ENCODE measurements around the gene ZBTB12. TPM values are rescaled to one million over a fixed set of nuclear protein-coding genes. Genes with fewer than 3 reads are reported as not detected.

The ZBTB12 gene
- total RNA-seq, 1 experiment from 2014 or later, result 9.3 TPM

DNA sequence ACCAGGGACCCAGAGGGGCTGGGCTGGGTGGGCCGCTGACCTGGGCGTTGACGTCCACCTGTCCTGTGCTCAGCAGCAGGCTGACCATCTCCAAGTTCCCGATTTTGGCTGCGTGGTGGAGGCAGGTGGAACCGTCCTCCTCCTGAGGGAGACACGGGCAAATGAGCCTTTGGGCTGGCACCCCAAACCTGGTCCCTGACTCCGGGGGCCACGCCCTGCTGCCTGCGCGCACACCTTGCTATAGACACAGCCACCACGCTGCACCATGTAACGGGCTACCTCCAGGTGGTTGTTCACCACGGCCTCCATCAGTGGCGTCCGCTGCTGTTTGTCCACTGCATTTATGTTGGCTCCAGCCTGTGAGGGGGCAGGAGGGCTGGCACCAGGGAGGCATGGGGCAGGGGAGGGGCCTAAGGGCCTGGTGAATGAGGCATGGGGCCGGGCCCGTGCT is 15.3 kb downstream of the ZBTB12 start:
- Histone ChIP-seq H3K27me3 (no peaks in the 10 kb centered on the region), H3K9me3 (no peaks in the 10 kb centered on the region), H3K36me3 (peaks cover 5% of the 10 kb centered on the region), H3K4me3 (no peak overlapping the region)
- DNase-seq, result no peak

DNA sequence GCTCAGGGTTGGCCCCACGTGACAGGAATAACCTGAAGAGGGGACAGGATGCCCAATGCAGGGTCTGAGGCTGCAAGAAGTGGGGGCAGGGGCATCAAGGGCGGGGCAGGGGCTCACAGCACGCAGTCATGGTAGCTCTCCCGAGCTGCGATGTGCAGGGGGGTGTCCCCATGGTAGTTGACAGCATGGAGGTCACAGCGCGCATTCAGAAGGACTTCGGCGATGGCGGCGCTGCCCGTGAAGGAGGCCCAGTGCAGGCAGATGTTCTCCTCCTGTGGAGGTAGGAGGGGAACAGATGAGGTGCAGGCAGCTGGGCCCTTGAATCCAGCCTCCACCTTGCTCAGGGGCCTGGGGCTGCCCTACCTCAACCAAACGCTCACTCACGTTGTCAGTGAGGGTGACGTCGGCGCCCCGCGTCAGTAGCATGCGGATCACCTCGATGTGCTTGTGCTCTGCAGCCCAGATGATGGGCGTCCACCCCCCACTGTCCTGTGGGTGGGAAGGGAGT is 17.3 kb downstream of the ZBTB12 start:
- Histone ChIP-seq H3K4me3 (no peak overlapping the region), H3K36me3 (peaks cover 5% of the 10 kb centered on the region), H3K9me3 (no peaks in the 10 kb centered on the region), H3K27me3 (no peaks in the 10 kb centered on the region)
- no peak for DNase-seq

DNA sequence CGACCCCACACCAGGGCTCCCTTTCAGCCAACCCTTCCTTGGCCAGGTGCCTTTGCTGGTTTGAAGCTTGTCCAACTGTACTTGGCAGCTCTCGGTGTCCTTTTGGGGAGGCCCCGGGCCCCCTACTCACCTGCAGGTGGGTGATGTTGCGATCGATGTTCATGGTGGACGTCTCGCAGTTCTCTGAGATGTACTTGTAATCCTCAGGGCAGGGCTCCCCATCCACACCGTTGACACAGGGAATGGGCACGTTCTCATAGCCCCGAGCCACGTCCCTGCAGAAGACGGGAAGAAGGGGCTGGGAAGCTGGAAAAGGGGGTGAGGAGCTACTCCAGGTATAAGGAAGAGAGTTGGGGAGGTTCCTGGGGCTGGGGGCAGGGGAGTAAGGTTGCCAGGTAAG is 18.2 kb downstream of the ZBTB12 start:
- no peaks in the 10 kb centered on the region for H3K9me3 ChIP-seq
- H3K4me3 ChIP-seq, result no peak overlapping the region
- DNase-seq, result no peak
- H3K36me3 ChIP-seq, result peaks cover 5% of the 10 kb centered on the region; the same call in 1 of the 2 replicates
- H3K27me3 ChIP-seq, result no peaks in the 10 kb centered on the region

DNA sequence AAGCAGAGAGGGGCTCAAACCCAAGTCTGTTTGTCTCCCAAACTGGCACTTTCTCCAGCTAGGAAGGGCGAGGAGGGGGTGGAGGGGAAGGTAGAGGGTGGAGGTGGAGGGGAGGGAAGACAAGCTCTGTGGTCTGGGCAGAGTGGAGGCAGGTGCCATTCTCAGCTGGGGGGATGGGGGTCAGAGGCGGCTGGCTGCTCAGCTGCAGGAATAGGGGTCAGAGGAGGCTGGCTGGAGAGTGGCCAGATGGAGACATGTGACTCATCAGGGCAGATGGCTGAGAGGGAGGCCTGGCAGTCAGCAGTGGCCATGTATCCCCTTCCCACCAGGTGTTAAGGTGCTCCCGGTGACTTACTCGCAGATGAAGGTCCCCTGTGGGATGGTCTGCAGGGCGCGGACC is 19.5 kb downstream of the ZBTB12 start:
- Histone ChIP-seq H3K27me3 (no peaks in the 10 kb centered on the region), H3K9me3 (no peaks in the 10 kb centered on the region), H3K36me3 (peaks cover under 1% of the 10 kb centered on the region; the same call in 1 of the 2 replicates), H3K4me3 (no peak overlapping the region)
- DNase-seq, result peak; percentile 26

DNA sequence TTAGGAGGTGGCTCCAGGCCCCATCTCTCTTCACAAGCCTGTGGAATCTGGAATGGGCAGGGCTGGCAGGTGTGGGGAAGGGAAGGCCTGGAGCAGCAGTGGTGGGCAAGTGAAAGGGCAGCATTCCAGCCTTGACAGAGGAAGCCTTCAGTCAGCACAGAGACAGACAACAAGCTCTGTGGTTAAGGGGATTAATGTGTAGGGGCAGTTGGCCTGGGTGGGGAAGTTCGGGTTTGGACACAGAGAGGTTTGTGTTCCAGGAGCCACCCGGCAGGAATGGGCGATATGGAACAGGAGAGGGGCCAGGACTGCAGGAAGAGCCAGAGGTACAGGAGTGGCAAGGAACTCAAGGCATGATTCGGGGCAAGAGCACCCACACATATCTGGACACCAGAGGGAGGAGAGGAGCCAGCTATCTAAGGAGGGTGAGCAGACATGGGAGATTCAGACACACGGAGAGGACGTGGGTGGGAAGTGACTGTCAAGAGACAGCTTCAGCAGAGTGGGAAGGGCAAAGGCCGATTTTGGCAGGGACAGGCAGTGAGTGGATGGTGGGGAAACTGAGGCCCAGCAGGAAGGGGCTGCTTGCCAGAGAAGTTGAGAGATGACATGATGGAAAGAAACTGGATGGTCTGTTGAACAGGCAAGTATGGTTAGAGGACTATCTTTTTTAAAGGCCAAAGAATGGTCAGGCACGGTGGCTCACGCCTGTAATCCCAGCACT is 20.6 kb downstream of the ZBTB12 start:
- Histone ChIP-seq H3K9me3 (no peaks in the 10 kb centered on the region), H3K36me3 (no peaks in the 10 kb centered on the region; the same call in 1 of the 2 replicates), H3K4me3 (no peak overlapping the region), H3K27me3 (no peaks in the 10 kb centered on the region)
- DNase-seq, result no peak

DNA sequence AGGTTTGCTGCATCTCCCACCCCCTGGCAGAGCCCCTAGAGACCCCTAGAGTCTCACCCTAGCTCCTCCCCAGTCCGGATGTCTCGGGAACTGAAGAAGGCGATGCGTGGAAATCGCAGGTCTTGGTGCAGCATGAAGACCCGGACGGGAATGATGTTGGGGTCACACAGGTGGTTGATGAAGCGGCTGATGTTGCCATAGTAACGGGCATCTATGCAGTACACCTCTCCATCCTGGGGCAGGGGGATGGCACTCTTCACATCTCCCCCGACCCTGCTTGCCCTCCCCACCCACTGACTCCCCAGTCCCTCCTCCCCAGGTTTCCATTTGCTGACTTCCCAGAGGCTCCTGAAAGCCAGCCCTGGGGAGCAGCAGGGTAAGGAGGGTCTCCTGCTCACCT is 21.3 kb downstream of the ZBTB12 start:
- Histone ChIP-seq H3K27me3 (no peaks in the 10 kb centered on the region), H3K36me3 (no peaks in the 10 kb centered on the region; the same call in 1 of the 2 replicates), H3K4me3 (no peak overlapping the region), H3K9me3 (no peaks in the 10 kb centered on the region)
- DNase-seq, result no peak

DNA sequence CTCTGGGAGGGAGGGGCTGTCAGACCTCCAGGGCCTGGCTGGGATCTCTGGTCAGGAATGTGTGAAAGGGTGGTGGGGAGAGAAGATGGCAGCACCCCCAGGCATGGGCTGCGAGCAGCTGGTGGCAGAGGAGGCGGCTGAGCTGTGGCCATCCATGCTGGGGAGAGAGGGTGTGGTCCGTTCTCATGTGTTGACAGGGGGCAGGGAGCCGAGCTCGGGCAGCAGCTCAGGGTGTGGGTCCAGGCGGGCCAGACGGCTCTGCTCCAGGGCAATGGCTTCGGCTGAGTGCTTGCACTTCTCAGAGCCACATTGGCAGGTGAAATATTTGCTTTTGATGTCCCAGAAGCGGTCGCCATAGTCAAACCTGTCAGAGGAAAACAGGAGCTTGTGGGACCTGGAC is 22.0 kb downstream of the ZBTB12 start:
- H3K9me3 ChIP-seq, result no peaks in the 10 kb centered on the region
- H3K36me3 ChIP-seq, result no peaks in the 10 kb centered on the region; the same call in 1 of the 2 replicates
- H3K4me3 ChIP-seq, result no peak overlapping the region
- no peak for DNase-seq
- no peaks in the 10 kb centered on the region for H3K27me3 ChIP-seq

DNA sequence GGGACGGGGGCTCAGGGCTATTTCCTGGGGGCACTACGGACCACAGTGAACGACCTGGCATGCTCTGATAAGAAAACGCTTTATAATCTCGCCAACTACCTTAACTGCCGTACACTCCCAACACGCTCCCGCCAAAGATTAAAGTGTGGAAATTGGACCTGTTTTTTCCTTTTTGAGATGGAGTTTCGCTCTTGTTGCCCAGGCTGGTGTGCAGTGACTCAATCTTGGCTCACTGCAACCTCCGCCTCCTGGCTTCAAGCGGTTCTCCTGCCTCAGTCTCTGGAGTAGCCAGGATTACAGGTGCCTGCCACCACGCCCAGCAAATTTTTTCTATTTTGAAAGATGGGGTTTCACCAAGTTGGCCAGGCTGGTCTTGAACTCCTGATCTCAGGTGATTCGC is 22.7 kb downstream of the ZBTB12 start:
- no peak overlapping the region for H3K4me3 ChIP-seq
- no peak for DNase-seq
- no peaks in the 10 kb centered on the region; the same call in 1 of the 2 replicates for H3K36me3 ChIP-seq
- H3K27me3 ChIP-seq, result no peaks in the 10 kb centered on the region
- H3K9me3 ChIP-seq, result no peaks in the 10 kb centered on the region

DNA sequence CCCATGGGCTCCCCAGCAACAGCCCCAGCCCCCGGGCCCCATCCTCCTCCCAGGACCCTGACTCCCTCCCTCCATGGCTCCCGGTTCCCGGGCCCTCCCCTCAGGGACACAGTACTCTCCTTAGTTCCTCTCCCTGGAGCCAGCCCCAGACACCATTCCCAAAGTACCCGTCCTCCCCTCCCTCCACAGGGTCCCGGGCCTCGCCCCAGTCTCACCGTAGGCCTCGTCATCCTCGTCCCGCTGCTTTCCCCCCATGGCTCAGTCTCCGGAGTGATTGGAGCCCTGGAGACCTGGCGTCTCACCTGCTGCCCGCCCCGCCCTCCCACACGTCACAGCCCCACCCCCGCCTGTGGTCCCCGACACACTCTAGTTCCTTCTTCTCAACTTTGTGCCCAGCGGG is 23.2 kb downstream of the ZBTB12 start, which contains the start of gene SLC44A4:
SLC44A4 (minus strand) TSS at position 272 of the 400 bp plus-strand sequence; CDS start at position 255, 17 bp downstream.
- H3K4me3 ChIP-seq, result no peak within 1 kb of the TSS
- H3K9me3 ChIP-seq, result no peaks in the 10 kb centered on the region
- no peaks in the 10 kb centered on the region for H3K27me3 ChIP-seq
- no peaks in the 10 kb centered on the region; the same call in 1 of the 2 replicates for H3K36me3 ChIP-seq
- DNase-seq, result no peak

DNA sequence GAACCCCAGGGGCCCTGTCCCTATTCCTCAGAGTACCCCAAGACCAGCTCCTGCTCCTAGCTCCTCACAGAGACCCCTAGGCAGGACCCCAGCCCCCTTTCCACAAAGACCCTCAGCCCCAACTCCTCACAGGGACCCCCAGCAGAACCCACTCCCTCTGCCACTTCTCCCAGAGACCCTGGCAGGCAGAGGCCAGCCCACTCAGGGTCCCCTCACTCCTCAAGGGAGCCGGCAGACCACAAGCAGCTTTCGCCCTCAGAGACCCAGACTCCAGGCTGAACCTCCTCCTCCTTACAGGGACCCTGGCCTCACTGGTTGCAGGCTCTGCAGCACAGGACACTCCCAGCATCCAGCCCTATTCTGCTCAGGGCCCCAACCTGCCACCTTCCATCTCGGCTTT is 23.7 kb downstream of the ZBTB12 start:
- H3K36me3 ChIP-seq, result no peaks in the 10 kb centered on the region; the same call in 1 of the 2 replicates
- no peak overlapping the region for H3K4me3 ChIP-seq
- H3K27me3 ChIP-seq, result no peaks in the 10 kb centered on the region
- H3K9me3 ChIP-seq, result no peaks in the 10 kb centered on the region
- no peak for DNase-seq

DNA sequence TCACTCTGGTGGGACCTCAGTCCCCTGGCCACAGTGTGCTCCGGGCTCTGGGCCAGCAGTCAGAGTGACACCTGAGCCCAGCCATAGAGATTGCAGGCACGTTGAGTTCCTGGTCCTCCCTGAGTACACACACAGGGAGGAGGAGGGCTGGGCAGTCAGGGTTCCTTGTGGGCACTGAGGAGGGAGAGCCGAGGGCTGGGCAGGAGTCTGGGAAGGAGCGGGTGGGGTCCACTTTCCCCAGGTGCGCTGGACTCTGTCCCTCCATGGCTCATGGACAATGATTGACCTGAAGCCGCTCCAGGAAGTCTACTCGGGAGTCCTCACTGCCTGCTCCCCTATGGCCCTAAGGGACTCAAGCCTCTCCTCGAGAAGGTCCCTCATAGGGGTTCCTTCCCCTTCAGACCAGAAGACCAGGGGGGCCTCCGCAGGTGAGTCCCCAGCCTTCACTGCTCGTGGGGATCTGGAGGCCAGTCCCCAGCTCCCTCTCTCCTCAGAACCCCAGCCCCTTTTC is 24.2 kb downstream of the ZBTB12 start:
- Histone ChIP-seq H3K9me3 (no peaks in the 10 kb centered on the region), H3K4me3 (no peak overlapping the region), H3K36me3 (no peaks in the 10 kb centered on the region; the same call in 1 of the 2 replicates), H3K27me3 (no peaks in the 10 kb centered on the region)
- DNase-seq, result no peak

DNA sequence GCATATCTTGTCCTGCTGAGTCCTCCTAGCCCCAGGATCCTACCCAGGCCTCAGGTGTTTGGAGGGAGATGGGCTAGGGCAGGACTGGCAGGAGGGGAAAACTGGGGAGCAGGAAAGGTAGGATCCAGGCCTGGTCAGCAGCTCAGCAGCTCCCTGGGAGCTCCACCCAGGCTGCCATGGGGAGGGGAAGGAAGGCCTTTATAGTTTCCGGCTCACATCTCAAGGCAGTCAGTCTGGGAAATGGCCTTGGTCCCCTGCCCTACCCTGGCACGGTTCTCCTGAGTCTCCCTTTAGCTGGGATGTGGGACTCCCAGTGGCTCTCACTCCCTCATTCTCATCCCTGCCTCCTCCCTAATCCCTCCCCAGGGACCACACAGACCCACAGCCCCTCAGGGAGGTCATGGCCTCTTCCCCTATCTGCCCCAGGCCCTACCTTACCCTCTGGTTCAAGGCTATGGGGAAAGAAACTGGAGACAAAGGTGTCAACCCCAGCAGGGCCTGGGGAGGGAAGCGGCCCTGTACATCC is 24.7 kb downstream of the ZBTB12 start:
- Histone ChIP-seq H3K36me3 (no peaks in the 10 kb centered on the region; the same call in 1 of the 2 replicates), H3K4me3 (no peak overlapping the region), H3K27me3 (no peaks in the 10 kb centered on the region), H3K9me3 (no peaks in the 10 kb centered on the region)
- DNase-seq, result no peak

DNA sequence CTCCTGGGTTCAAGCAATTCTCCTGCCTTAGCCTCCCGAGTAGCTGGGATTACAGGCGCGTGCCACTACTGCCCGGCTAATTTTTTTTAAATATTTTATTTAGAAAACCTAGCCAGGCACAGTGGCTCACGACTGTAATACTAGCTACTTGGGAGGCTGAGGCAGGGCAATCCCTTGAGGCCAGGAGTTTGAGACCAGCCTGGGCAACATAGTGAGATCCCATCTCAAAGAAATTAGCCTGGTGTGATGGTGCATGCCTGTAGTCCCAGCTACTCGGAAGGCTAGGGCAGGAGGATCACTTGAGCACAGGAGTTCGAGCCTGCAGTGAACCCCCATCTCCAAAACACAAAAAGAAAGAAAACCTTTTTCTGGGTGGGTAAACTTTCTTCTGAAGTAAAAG is 25.5 kb downstream of the ZBTB12 start:
- Histone ChIP-seq H3K36me3 (no peaks in the 10 kb centered on the region; the same call in 1 of the 2 replicates), H3K27me3 (no peaks in the 10 kb centered on the region), H3K9me3 (no peaks in the 10 kb centered on the region), H3K4me3 (no peak overlapping the region)
- no peak for DNase-seq

DNA sequence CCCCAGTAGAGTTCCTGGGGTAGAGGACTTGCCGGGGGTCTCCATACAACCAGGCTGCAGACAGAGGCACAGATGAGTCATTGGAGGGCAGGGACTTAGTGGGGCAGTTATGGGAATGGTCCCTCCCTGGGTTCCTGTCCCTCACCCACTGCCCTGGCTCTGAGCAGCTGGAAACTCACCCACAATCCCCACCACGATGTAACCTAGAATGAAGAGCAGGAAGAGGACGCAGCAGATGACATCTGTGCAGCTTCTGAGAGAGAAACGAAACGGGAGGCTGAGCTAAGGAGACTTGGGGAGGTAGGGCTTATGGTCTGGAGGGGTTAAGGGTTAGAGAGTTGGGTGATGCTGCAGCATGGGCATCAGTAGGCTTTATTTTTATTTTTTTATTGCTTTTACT is 26.0 kb downstream of the ZBTB12 start:
- no peaks in the 10 kb centered on the region for H3K9me3 ChIP-seq
- DNase-seq, result no peak
- H3K36me3 ChIP-seq, result no peaks in the 10 kb centered on the region; the same call in 1 of the 2 replicates
- H3K4me3 ChIP-seq, result no peak overlapping the region
- H3K27me3 ChIP-seq, result no peaks in the 10 kb centered on the region

DNA sequence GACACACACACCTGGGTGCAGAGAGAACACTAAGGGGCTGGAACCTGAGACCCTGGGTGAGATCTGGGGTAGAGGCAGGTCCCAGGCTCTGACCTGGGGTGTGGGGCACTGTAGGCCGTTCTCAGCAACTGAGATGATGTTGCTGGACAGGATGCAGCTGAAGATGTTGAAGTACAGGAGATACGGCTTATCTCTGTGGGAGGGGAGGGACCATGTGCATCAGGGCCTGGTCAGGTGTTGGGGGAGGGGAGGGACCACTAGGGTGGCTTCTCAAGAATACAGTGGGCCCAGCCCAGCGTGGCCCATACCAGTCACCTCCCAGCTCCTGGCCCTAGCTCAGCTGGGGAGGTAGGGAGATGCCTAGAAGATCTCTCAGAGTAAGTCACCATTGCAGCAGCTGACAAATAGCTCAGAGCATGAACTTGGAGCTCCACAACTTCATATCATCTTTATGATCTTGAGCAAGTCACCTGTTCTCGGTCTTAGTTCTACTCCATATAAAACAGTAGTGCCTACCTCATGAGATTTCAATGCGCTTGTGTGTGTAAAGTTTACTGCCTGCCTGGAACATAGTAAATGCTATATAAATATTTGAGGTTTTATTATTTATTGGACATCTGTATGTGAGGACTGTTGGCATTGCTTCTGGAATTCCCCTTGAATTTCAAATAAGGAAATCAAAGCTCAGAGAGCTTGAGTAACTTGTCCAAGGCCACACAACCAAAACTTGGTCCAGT is 26.9 kb downstream of the ZBTB12 start:
- Histone ChIP-seq H3K4me3 (no peak overlapping the region), H3K9me3 (no peaks in the 10 kb centered on the region), H3K36me3 (no peaks in the 10 kb centered on the region), H3K27me3 (no peaks in the 10 kb centered on the region)
- no peak for DNase-seq

DNA sequence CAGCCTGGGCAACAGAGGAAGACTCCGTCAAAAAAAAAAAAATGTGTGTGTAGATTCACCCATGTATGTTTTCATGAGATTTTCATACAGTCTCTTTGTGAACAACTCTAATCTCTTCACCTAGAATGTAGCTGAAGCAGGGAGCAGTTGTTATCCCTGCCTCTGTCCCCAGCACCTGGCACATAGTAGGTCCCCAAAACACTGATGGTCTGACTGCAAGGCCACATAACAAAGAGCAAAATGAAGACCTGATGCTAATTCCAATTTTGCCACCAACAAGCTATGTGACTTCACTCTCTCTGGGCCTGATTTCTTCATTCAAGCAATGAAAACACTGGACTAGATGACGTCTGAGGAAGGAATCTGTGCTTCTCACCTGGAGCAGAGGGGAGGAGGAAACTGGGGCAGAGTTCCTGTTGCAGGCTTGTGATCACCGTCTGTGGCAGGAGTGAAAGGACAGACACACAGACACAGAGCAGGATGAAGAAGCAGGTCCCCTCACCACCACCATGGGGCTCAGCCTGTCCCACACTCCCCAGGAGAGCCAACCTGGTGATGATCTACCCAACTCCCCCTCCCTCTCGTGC is 27.7 kb downstream of the ZBTB12 start:
- no peak overlapping the region for H3K4me3 ChIP-seq
- H3K27me3 ChIP-seq, result no peaks in the 10 kb centered on the region
- DNase-seq, result no peak
- no peaks in the 10 kb centered on the region for H3K9me3 ChIP-seq
- no peaks in the 10 kb centered on the region for H3K36me3 ChIP-seq
